NB4 (cell line): ENCODE measurements around the gene PSAT1.

ENCODE experiments used
- MYC ChIP-seq: IDR thresholded peaks from 2 replicates; pipeline ENCODE4 v1.6.1; 2011; ENCODE audit warnings: low read depth, low read length
- POLR2A ChIP-seq: IDR thresholded peaks from 2 replicates; pipeline ENCODE4 v1.6.1; 2011; ENCODE audit warnings: mild to moderate bottlenecking; ENCODE audit not compliant: insufficient read length; ENCODE audit errors: extremely low read depth
- TF ChIP-seq, protein P1 (sequence below): IDR thresholded peaks from one replicate; pipeline ENCODE4 v1.5.1; 2012; ENCODE audit warnings: low read depth, low read length
- TF ChIP-seq, protein P2 (sequence below): IDR thresholded peaks from 2 replicates; pipeline ENCODE4 v1.6.1; 2011; ENCODE audit warnings: low read depth, low read length

DNA sequence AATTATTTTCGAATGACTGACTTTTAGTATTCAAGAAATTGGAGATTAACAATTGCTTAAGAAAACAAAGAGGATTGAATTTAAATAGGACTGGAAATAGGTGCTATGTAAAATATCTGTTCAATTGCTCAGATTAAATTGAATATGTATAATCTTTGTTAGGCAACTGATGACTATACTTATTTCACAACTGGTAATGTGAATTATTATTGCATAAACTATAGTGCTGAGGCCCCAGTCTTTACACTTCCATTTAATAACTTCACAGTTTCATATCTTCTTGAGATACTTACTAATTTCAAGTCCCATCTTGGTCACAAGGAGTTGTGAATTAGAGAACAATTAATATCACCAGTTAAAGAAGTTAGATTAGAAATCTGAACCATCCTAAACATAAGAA is 44.3 kb upstream of the PSAT1 start:
- TF ChIP-seq, protein P1, sequence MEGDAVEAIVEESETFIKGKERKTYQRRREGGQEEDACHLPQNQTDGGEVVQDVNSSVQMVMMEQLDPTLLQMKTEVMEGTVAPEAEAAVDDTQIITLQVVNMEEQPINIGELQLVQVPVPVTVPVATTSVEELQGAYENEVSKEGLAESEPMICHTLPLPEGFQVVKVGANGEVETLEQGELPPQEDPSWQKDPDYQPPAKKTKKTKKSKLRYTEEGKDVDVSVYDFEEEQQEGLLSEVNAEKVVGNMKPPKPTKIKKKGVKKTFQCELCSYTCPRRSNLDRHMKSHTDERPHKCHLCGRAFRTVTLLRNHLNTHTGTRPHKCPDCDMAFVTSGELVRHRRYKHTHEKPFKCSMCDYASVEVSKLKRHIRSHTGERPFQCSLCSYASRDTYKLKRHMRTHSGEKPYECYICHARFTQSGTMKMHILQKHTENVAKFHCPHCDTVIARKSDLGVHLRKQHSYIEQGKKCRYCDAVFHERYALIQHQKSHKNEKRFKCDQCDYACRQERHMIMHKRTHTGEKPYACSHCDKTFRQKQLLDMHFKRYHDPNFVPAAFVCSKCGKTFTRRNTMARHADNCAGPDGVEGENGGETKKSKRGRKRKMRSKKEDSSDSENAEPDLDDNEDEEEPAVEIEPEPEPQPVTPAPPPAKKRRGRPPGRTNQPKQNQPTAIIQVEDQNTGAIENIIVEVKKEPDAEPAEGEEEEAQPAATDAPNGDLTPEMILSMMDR, result no peak
- TF ChIP-seq POLR2A (no peak), MYC (no peak)
- TF ChIP-seq, protein P2, sequence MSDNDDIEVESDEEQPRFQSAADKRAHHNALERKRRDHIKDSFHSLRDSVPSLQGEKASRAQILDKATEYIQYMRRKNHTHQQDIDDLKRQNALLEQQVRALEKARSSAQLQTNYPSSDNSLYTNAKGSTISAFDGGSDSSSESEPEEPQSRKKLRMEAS, result no peak
